NCI-H2227 (cell line): ENCODE data around the gene OR51F1.
"Not testable (repeated sequence)": the region's sequence is repeated elsewhere in the genome, so short reads cannot be mapped to it uniquely, and the experiment has no call there.

ENCODE experiments used
- DNase-seq: peaks from one replicate; lab custom pipeline; 2025; ENCODE audit not compliant: unreplicated experiment; lab: John Stamatoyannopoulos, UW

Gene OR51F1

DNA sequence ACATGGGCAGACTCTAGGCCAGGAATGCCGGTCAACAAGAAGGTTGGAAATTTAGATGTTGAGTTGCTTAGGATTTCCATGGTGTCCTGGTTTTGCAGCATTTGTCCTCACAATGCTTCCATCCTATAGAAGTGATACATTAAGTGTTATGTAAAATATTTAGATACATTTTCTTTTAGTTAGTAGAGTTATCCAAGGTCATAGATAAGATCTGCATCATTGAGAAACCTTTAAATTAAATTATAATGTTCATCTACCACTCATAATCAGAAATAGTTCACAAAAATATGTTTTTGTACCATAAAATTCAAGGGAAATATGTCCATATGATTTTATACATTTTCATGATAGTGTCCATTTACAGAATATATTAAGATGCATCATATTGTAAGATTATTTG, at the start of gene OR51F1:
OR51F1 (minus strand) TSS at position 101 of the 400 bp plus-strand sequence; CDS start at position 101, 0 bp downstream.
- no peak for DNase-seq

- DNase-seq, result no peak
Measured at GRCh38 chr11:4809246-4809645, 39.5 kb upstream of the OR51F1 start.

DNA sequence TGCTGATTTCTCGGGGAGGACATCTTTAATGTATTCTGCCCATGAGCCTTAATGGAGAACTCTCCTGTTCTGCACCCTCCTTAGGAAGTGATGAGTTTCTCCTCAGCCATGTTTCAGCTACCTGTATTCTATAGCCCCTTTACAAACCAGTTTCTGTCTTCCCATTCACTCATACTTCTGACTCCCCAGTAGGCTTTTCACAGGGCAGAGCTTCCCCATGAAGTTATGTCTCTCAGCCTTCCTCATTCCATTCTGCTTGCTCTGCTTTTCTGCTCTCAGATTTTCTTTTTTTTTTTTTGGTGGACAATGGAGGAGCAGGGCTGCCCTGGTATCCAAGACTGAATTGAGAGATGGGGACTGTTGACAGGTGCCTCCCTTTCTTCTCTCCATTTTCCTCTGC, 38.7 kb upstream of the OR51F1 start:
- no peak for DNase-seq

GRCh38 chr11:4804280-4804679, 34.5 kb upstream of the OR51F1 start, which contains the start of gene OR52R1:
TSS of gene OR52R1 (minus strand) at chr11:4804380. CDS start at chr11:4804380, 0 bp downstream.
- DNase-seq, result no peak

GRCh38 chr11:4801316-4801715, 31.6 kb upstream of the OR51F1 start:
- not testable (repeated sequence) for DNase-seq

DNA sequence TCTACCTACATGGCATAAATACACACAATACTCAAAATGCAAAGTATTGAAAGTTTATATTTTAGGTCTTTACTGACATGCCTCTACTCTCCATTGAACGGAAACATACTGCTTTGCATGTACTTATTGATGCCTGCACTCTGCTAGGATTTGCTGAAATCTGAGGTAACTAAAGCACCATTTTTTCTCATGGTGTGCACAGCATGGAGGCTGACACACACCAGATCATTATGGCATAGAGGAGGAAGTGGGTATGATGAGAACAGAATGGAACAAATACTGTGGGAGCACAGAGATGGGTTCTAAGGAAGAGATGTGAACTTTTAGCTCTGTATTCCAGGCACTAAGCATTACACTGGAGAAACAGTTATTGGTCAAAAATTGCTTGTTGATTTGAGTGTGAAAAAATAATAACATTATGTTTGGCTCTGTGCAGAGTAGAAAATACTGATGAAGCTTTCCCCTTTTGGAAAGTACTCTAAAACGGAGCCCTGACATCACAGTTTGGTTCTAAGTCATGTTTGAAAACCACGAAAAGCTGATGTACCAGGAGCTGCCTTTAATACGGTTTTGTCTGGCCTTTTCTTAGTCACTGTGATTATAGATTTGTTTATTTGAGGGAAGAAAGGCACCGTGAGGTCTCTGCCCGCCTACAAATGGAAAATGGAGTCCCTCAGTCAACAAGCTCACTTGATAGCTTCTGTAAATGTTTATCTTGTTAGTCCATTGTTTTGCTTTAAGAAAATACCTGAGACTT, 28.9 kb upstream of the OR51F1 start:
- DNase-seq, result no peak

DNA sequence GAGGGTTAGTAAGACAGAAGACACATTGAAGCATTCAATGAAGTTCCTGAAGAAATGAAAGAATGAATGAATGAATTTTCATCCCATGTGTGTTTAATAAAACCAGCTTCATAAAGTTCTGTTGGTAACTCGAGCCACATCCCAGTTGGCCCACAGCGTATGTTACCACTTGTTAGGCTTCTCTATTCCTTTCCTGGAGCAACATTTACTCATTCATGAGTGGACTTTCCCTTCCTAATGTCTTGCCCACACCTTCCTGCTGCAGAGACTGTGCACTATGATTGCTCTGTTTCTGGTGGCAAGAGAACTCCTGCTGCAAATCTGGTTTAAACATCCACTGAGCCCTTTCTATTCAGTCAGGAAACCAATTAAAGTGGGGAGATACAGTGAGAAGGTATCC, 27.5 kb upstream of the OR51F1 start:
- no peak for DNase-seq

DNA sequence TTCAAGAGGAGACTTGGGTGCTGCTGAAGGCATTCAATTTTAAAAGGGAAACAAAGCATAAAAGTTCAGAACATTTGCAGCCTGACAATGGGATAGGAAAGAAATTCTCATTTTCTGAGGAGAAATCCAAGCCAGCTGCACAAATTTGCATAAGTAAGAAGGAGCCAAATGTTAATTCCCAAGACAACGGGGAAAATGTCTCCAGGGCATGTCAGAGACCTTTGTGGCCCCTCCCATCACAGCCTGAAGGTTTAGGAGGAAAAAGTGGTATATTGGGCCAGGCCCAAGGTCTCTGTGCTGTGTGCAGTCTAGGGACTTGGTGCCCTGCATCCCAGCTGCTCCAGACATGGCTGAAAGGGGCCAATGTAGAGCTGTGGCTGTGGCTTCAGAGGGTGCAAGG, 12.7 kb upstream of the OR51F1 start:
- DNase-seq, result no peak

- DNase-seq, result no peak
Measured at GRCh38 chr11:4768094-4768493, 1.6 kb downstream of the OR51F1 start.

DNA sequence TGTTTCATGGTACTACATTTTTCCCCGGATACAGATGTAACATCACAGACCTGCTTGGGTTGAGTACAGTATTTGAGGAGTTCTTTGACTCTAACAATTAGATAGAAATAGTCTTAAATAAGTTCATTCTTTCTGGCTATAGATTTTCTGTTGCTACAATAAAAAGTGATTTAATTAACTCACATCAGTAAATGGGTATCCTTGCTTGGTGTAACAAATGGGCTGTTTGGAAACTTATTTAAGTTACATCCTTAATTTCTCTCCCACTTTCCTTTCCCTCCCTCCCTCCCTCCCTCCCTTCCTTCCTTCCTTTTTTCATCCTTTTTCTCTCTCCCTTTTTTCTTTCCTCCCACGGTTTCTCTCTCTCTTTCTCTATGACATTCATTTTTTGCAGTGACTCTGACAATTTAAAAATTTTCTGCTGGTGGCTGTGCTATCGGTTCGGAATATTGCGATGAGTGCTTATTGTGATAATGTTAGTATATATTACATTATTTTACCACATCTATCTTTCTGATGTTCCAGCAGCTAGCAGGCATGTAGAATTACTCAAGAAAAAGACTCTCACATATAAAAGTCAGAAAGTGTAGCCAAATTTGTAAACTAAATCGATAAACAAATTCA, 3.2 kb downstream of the OR51F1 start:
- no peak for DNase-seq

DNA sequence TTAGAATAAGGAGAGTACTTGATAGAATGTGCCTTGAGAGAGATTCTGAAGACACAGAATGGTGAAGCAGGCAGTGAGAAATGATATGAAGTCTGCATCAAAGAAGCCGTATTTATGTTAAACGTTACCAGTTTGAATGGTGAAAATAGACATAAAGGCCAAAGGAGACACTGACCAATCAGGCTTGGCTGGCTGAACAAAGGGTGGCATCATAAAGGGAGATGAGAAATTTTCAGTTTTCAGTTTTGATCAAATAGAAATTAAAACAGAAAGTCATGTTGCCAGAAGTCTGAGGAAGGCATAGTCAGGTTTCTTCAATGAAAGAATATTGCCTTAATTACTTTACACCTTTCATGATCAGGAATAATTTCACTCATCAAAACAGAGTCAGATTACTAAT, 6.6 kb downstream of the OR51F1 start:
- no peak for DNase-seq

DNA sequence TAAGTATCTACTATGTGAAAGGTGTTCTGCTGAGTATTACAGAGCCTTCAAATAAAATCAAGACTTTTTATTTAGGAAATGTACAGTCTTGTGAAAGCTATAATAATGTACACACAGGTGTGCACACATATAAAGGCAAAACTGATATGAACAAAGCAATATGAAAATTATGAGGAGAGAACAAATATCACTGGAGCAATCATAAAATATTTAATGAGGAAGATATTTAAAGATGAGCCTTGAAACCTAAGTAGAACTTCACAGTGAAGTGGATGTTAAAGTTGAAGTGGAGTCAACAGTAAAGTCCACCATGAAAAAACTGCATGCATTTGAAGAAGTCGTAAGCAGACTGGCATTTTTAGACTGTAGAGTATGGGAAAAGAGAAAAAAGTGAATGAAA, 18.5 kb downstream of the OR51F1 start:
- no peak for DNase-seq

DNA sequence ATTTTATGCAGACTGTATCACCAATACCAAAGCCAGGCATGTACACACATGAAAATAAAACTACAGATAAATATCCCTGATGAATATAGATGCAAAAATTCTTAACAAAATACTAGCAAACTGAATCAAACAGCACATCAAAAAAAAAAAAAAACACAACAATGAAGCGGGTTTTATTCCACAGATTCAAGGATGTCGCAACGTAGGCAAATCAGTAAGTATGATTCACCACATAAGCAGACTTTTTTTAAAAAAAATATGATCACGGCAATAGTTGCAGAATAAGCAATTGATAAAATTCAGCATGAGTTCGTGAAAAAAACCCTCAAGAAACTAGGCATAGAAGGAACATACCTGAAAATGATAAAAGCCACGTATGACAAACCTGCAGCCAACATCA, 21.3 kb downstream of the OR51F1 start:
- no peak for DNase-seq

GRCh38 chr11:4740735-4741134, 29.0 kb downstream of the OR51F1 start:
- DNase-seq, result no peak

GRCh38 chr11:4727171-4727570, 42.6 kb downstream of the OR51F1 start:
- DNase-seq, result no peak

DNA sequence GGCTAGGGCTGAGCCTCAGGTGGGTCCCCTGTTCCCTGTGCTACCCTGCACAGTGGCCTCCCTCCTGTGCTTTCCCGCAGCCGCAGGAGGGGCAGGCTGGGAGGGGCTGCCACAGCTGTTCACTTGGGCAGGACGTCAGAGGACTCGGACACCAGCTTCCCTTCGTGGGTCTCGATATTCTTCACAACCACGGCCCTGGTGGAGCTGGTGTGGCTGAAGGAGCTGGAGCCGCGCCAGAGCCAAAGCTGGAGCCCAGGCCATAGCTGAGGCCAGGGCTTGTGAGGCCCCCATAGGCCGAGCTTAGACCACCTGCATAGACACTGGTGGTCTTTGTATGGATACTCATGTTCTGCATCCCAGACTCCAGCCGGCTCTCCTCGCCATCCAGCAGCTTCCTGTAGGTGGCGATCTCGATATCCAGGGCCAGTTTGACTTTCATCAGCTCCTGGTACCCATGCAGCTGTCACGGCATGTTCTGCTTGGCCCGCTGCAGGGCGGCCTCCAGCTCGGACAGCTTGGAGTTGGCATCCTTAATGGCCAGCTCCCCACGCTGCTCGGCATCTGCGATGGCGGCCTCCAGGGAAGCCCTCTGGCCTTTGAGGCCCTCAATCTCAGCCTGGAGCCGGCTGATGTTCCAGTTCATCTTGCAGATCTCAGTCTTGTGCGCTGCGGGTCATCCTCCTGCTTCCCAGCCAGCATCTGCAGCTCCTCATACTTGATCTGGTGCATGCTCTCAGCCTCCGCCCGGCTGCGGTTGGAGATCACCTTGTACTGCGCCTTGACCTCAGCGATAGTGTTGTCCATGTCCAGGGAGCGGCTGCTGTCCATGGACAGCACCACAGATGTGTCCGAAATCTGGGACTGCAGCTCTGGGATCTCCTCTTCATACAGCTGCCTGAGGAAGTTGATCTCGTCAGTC, 46.9 kb downstream of the OR51F1 start:
- not testable (repeated sequence) for DNase-seq
